Stimulated activated CD8-positive, alpha-beta memory T cell treated with anti-CD3 and anti-CD28 coated beads, Interleukin-12 subunit alpha, Interleukin-12 subunit beta, amount 100 ng/mL, for 4 hours (primary cell): ENCODE results near the gene AUTS2.

ENCODE experiments used
- DNase-seq: peaks from one replicate; pipeline ENCODE4 v3.0.0-alpha.2; 2020; ENCODE audit warnings: low read depth

Gene AUTS2

GRCh38 chr7:69857014-69857413 lies 258.7 kb downstream of the AUTS2 start:
- DNase-seq: no peak

GRCh38 chr7:69858471-69858870 lies 260.2 kb downstream of the AUTS2 start:
- DNase-seq: no peak

- no peak for DNase-seq
Measured at GRCh38 chr7:69859342-69859741, 261.1 kb downstream of the AUTS2 start.

GRCh38 chr7:69860486-69860885 lies 262.2 kb downstream of the AUTS2 start:
- DNase-seq: no peak

GRCh38 chr7:69860941-69861622 lies 262.8 kb downstream of the AUTS2 start:
- DNase-seq: no peak

GRCh38 chr7:69862413-69863064 lies 264.3 kb downstream of the AUTS2 start:
- no peak for DNase-seq

GRCh38 chr7:69864274-69864673 lies 266.0 kb downstream of the AUTS2 start:
- no peak for DNase-seq

GRCh38 chr7:69864822-69865221 lies 266.5 kb downstream of the AUTS2 start:
- DNase-seq: no peak

GRCh38 chr7:69868921-69869320 lies 270.6 kb downstream of the AUTS2 start:
- DNase-seq: no peak

GRCh38 chr7:69871213-69871885 lies 273.1 kb downstream of the AUTS2 start:
- no peak for DNase-seq

GRCh38 chr7:69871886-69872569 lies 273.8 kb downstream of the AUTS2 start:
- DNase-seq: no peak

- no peak for DNase-seq
Measured at GRCh38 chr7:69873512-69873911, 275.2 kb downstream of the AUTS2 start.

- DNase-seq: no peak
Measured at GRCh38 chr7:69878015-69878414, 279.7 kb downstream of the AUTS2 start.

GRCh38 chr7:69878591-69878990 lies 280.3 kb downstream of the AUTS2 start:
- no peak for DNase-seq

- no peak for DNase-seq
Measured at GRCh38 chr7:69879989-69880388, 281.7 kb downstream of the AUTS2 start.

- DNase-seq: no peak
Measured at GRCh38 chr7:69880840-69881239, 282.6 kb downstream of the AUTS2 start.

GRCh38 chr7:69882269-69882668 lies 284.0 kb downstream of the AUTS2 start:
- no peak for DNase-seq

- DNase-seq: no peak
Measured at GRCh38 chr7:69883399-69883891, 285.2 kb downstream of the AUTS2 start.

- DNase-seq: no peak
Measured at GRCh38 chr7:69885431-69885830, 287.2 kb downstream of the AUTS2 start.

- no peak for DNase-seq
Measured at GRCh38 chr7:69889338-69889975, 291.2 kb downstream of the AUTS2 start.

- no peak for DNase-seq
Measured at GRCh38 chr7:69889976-69890351, 291.7 kb downstream of the AUTS2 start.

GRCh38 chr7:69892790-69893189 lies 294.5 kb downstream of the AUTS2 start:
- no peak for DNase-seq
